ENCODE data around the gene ANKMY1.

The ANKMY1 gene

GRCh38 chr2:240585101-240585500, 27.3 kb upstream of the ANKMY1 start:
- H3K27ac ChIP-seq = peak overlapping the region; percentile 71
- no peak for TF ChIP-seq ZFX (IDR thresholded peaks at IDR 0.05; ENCODE audit: borderline replicate concordance)
- no peak for TF ChIP-seq CTCF (IDR thresholded peaks at IDR 0.05)

- peak overlapping the region; percentile 71 for H3K27ac ChIP-seq
- TF ChIP-seq CTCF (IDR thresholded peaks at IDR 0.05) (no peak), ZFX (IDR thresholded peaks at IDR 0.05; ENCODE audit: borderline replicate concordance) (no peak)
Observed at GRCh38 chr2:240584486-240585031, 26.8 kb upstream of the ANKMY1 start.

- H3K27ac ChIP-seq = no peak overlapping the region
Observed at GRCh38 chr2:240583774-240584173, 26.0 kb upstream of the ANKMY1 start.

GRCh38 chr2:240582781-240583180, 25.0 kb upstream of the ANKMY1 start:
- no peak overlapping the region for H3K27ac ChIP-seq
- TF ChIP-seq ZFX (IDR thresholded peaks at IDR 0.05; ENCODE audit: borderline replicate concordance) (no peak), CTCF (IDR thresholded peaks at IDR 0.05) (no peak)

More at GRCh38 chr2:240583774-240584173, 26.0 kb upstream of the ANKMY1 start:
- TF ChIP-seq ZFX (IDR thresholded peaks at IDR 0.05; ENCODE audit: borderline replicate concordance) = no peak
- TF ChIP-seq CTCF (IDR thresholded peaks at IDR 0.05) = no peak

DNA sequence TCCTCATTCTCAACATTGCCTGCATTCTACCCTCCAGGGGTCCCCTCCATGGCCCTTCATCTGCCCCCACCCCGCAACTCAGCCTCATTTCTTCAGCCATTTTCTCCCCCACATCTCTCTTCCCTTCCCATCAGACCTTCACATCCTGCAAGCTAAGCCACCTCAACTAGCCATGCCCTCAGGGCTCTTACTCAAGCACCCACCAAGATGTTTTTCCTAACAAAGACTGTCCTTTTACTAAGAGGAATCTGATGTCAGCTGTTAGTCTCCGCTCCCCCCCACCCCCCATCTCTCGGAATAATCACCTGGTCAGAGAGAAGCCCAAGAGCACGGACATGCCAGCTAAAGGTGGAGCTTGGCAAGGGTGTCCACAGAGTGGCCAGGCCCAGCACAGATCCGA, 24.0 kb upstream of the ANKMY1 start:
- H3K27ac ChIP-seq = no peak overlapping the region
- TF ChIP-seq ZFX (IDR thresholded peaks at IDR 0.05; ENCODE audit: borderline replicate concordance) (no peak), CTCF (IDR thresholded peaks at IDR 0.05) (no peak)

- peak overlapping the region; percentile 34 for H3K27ac ChIP-seq
- TF ChIP-seq CTCF (IDR thresholded peaks at IDR 0.05) = peak; percentile 58
- TF ChIP-seq ZFX (IDR thresholded peaks at IDR 0.05; ENCODE audit: borderline replicate concordance) = no peak
Observed at GRCh38 chr2:240579771-240580614, 22.2 kb upstream of the ANKMY1 start.

Measured in 22Rv1 (cell line).